WERI-Rb-1 (cell line): ENCODE data around the gene TENM4.

Source experiments
- DNase-seq: peaks from one replicate; pipeline ENCODE4 v3.0.0-alpha.2; 2020
- H3K27ac ChIP-seq: fragments of 250-450 bp; sonication (Bioruptor Pico); 2 replicates; pipeline ENCODE4 v1.5.1; 2020; ENCODE audit warnings: mild to moderate bottlenecking, moderate library complexity
- H3K27me3 ChIP-seq: fragments of 250-450 bp; sonication (Bioruptor Pico); 2 replicates; pipeline ENCODE4 v1.5.1; 2021; ENCODE audit warnings: mild to moderate bottlenecking, low read depth, moderate library complexity; ENCODE audit not compliant: insufficient read depth, severe bottlenecking
- H3K36me3 ChIP-seq: fragments of 250-450 bp; sonication (Bioruptor Pico); 2 replicates; pipeline ENCODE4 v1.5.1; 2020; ENCODE audit warnings: mild to moderate bottlenecking, moderate library complexity
- H3K4me3 ChIP-seq: 2 replicates; pipeline ENCODE4 v1.5.1; 2011; ENCODE audit warnings: low read depth, mild to moderate bottlenecking, control low read depth, low read length
- H3K9me3 ChIP-seq: fragments of 250-450 bp; sonication (Bioruptor Pico); 2 replicates; pipeline ENCODE4 v1.5.1; 2021; ENCODE audit warnings: mild to moderate bottlenecking, moderate library complexity; ENCODE audit not compliant: severe bottlenecking
- CTCF ChIP-seq: IDR thresholded peaks from 2 replicates; pipeline ENCODE4 v1.5.1; 2011; ENCODE audit warnings: low read depth, mild to moderate bottlenecking, control low read depth, inconsistent platforms, low read length

The TENM4 gene

GRCh38 chr11:78688460-78688859 is 752.4 kb downstream of the TENM4 start:
- H3K4me3 ChIP-seq: no peak overlapping the region
- no peak for TF ChIP-seq CTCF
- H3K27me3 ChIP-seq: peaks cover 36% of the 10 kb centered on the region
- H3K36me3 ChIP-seq: no peaks in the 10 kb centered on the region
- no peaks in the 10 kb centered on the region for H3K9me3 ChIP-seq
- no peak for DNase-seq
- H3K27ac ChIP-seq: no peak overlapping the region

- no peaks in the 10 kb centered on the region for H3K9me3 ChIP-seq
- H3K4me3 ChIP-seq: no peak overlapping the region
Observed at GRCh38 chr11:78685156-78685555, 755.7 kb downstream of the TENM4 start.

GRCh38 chr11:78684377-78684776 is 756.5 kb downstream of the TENM4 start:
- no peak overlapping the region for H3K4me3 ChIP-seq
- TF ChIP-seq CTCF: no peak
- H3K9me3 ChIP-seq: no peaks in the 10 kb centered on the region
- no peak overlapping the region for H3K27ac ChIP-seq
- no peak for DNase-seq
- H3K27me3 ChIP-seq: peaks cover 30% of the 10 kb centered on the region
- no peaks in the 10 kb centered on the region for H3K36me3 ChIP-seq

More at GRCh38 chr11:78685156-78685555, 755.7 kb downstream of the TENM4 start:
- Histone ChIP-seq H3K27ac (no peak overlapping the region), H3K36me3 (no peaks in the 10 kb centered on the region), H3K27me3 (peaks cover 30% of the 10 kb centered on the region)
- TF ChIP-seq CTCF: no peak
- no peak for DNase-seq

GRCh38 chr11:78683774-78684173 is 757.1 kb downstream of the TENM4 start:
- H3K36me3 ChIP-seq: no peaks in the 10 kb centered on the region
- H3K4me3 ChIP-seq: no peak overlapping the region
- no peaks in the 10 kb centered on the region for H3K9me3 ChIP-seq
- TF ChIP-seq CTCF: no peak
- no peak overlapping the region for H3K27ac ChIP-seq
- H3K27me3 ChIP-seq: peaks cover 28% of the 10 kb centered on the region
- DNase-seq: no peak

- H3K27me3 ChIP-seq: peaks cover 3% of the 10 kb centered on the region
- H3K27ac ChIP-seq: no peak overlapping the region
- H3K9me3 ChIP-seq: no peaks in the 10 kb centered on the region
- H3K36me3 ChIP-seq: no peaks in the 10 kb centered on the region
- no peak overlapping the region for H3K4me3 ChIP-seq
- TF ChIP-seq CTCF: no peak
- no peak for DNase-seq
Observed at GRCh38 chr11:78676026-78676557, 764.7 kb downstream of the TENM4 start.
